ENCODE results near the gene DBNL. TPM values are rescaled to one million over a fixed set of nuclear protein-coding genes. Genes with fewer than 3 reads are reported as not detected.

Gene DBNL
- total RNA-seq, 1 donor from 2014 or later, result 177 TPM

GRCh38 chr7:44109991-44110390 is 65.5 kb downstream of the DBNL start:
- no peaks in the 10 kb centered on the region for H3K27me3 ChIP-seq
- H3K9me3 ChIP-seq, result no peaks in the 10 kb centered on the region
- intact Hi-C loops (cut with DNase I), result no loop called here
- TF ChIP-seq CTCF (IDR thresholded peaks at IDR 0.05), result no peak
- peak overlapping the region in 1 of 2 donors; percentile 6 for H3K4me3 ChIP-seq
- no peak for DNase-seq (ENCODE audit: low spot score in 2 of 2)
- peak overlapping the region; percentile 99 to 100 for H3K27ac ChIP-seq
- peaks cover 32 to 53% of the 10 kb centered on the region in 2 donors for H3K4me1 ChIP-seq
- peaks cover 82 to 91% of the 10 kb centered on the region in 2 donors for H3K36me3 ChIP-seq

- intact Hi-C loops (cut with DNase I), result no loop called here
- peaks cover 31 to 50% of the 10 kb centered on the region in 2 donors for H3K4me1 ChIP-seq
Measured at GRCh38 chr7:44110719-44111635, 66.5 kb downstream of the DBNL start.

More at GRCh38 chr7:44110719-44111635, 66.5 kb downstream of the DBNL start:
- Histone ChIP-seq H3K36me3 (peaks cover 82 to 98% of the 10 kb centered on the region in 2 donors), H3K27me3 (no peaks in the 10 kb centered on the region), H3K9me3 (no peaks in the 10 kb centered on the region), H3K4me3 (no peak overlapping the region), H3K27ac (peak overlapping the region; percentile 99 to 100)
- no peak for TF ChIP-seq CTCF (IDR thresholded peaks at IDR 0.05)
- no peak for DNase-seq (ENCODE audit: low spot score in 2 of 2)

Other genes starting within 250 kb of the DBNL start
- 145 TPM for gene MRPS24, start 175.2 kb upstream of the DBNL start, total RNA-seq
- 29.2 TPM for gene URGCP, start 138.1 kb upstream of the DBNL start, total RNA-seq
- gene UBE2D4, start 118.3 kb upstream of the DBNL start, total RNA-seq, result 13.1 TPM
- not detected for gene SPDYE1, start 46.8 kb upstream of the DBNL start, total RNA-seq
- gene PGAM2, start 20.9 kb downstream of the DBNL start, total RNA-seq, result not detected
- gene POLM, start 37.8 kb downstream of the DBNL start, total RNA-seq, result 58.8 TPM
- gene AEBP1, start 59.6 kb downstream of the DBNL start, total RNA-seq, result 1,349 TPM
- 97.0 TPM for gene POLD2, start 78.8 kb downstream of the DBNL start, total RNA-seq
- not detected for gene MYL7, start 96.6 kb downstream of the DBNL start, total RNA-seq
- gene GCK, start 144.7 kb downstream of the DBNL start, total RNA-seq, result 2.7 TPM
- 40.1 TPM for gene YKT6, start 156.3 kb downstream of the DBNL start, total RNA-seq